Ovary (tissue), 3 donors: ENCODE measurements around the gene HEXD.

Source experiments
- CTCF ChIP-seq, 3 donors: fragments of 450-650 bp in 2 of 3; fragments of 200-600 bp in 1 of 3; IDR thresholded peaks; one replicate each; pipeline versions ENCODE4 v1.5.1 to v1.8.0; 2016 to 2022; ENCODE audit warnings: antibody characterized with exemption in 3 of 3, mild to moderate bottlenecking in 1 of 3
- EP300 ChIP-seq: sonication (generic); formaldehyde crosslinking; IDR thresholded peaks from one replicate; pipeline ENCODE4 v1.6.1; 2017; ENCODE audit warnings: antibody characterized with exemption
- POLR2A ChIP-seq: fragments of 450-650 bp; IDR thresholded peaks from one replicate; pipeline ENCODE4 v1.6.1; 2017; ENCODE audit warnings: antibody characterized with exemption, mild to moderate bottlenecking, moderate library complexity
- donor health status: DM: no; HTN: no; CAD: no.

- TF ChIP-seq CTCF (IDR thresholded peaks at IDR 0.05), result no peak
- TF ChIP-seq EP300, result no peak
- TF ChIP-seq POLR2A, result no peak
Observed at GRCh38 chr17:82491533-82491932, 73.4 kb downstream of the HEXD start.
